SK-N-MC (cell line): ENCODE measurements around the gene DLGAP4.

ENCODE experiments used
- DNase-seq: peaks from one replicate; pipeline ENCODE4 v3.0.0-alpha.2; 2011; ENCODE audit warnings: low read depth, low spot score
- H3K27ac ChIP-seq: fragments of 200-600 bp; sonication (generic); 2 replicates; pipeline ENCODE4 v1.5.1; 2016; ENCODE audit warnings: mixed run types
- H3K36me3 ChIP-seq: fragments of 200-600 bp; sonication (generic); 2 replicates; pipeline ENCODE4 v1.6.1; 2017; ENCODE audit warnings: antibody characterized with exemption, low read length, mixed read lengths; ENCODE audit not compliant: insufficient read depth
- H3K4me3 ChIP-seq: fragments of 200-600 bp; sonication (generic); 2 replicates; pipeline ENCODE4 v1.5.1; 2016
- H3K9ac ChIP-seq: fragments of 200-600 bp; sonication (generic); 2 replicates; pipeline ENCODE4 v1.8.0; 2017; ENCODE audit warnings: mixed run types, mixed read lengths; ENCODE audit not compliant: insufficient read length
- H3K9me3 ChIP-seq: fragments of 200-600 bp; sonication (generic); 2 replicates; pipeline ENCODE4 v1.6.1; 2017; ENCODE audit warnings: low read depth, mild to moderate bottlenecking, antibody characterized with exemption, low read length, moderate library complexity, mixed read lengths
- EZH2 ChIP-seq: fragments of 200-600 bp; sonication (generic); IDR thresholded peaks from one replicate; pipeline ENCODE4 v1.6.1; 2017; ENCODE audit warnings: antibody characterized with exemption
- FOXP2 ChIP-seq: optimal IDR thresholded peaks from 2 replicates; pipeline ENCODE3; 2011; ENCODE audit warnings: mild to moderate bottlenecking, moderate library complexity; ENCODE audit not compliant: insufficient read depth; ENCODE audit errors: extremely low read length, control extremely low read depth
- POLR2AphosphoS5 ChIP-seq: IDR thresholded peaks from 2 replicates; pipeline ENCODE4 v1.6.1; 2012; ENCODE audit warnings: mild to moderate bottlenecking, low read depth, low read length, borderline replicate concordance

Gene DLGAP4

GRCh38 chr20:36350439-36350838 is 44.3 kb downstream of the DLGAP4 start:
- no peaks in the 10 kb centered on the region for H3K9me3 ChIP-seq
- no peak for TF ChIP-seq FOXP2
- no peak for TF ChIP-seq POLR2AphosphoS5
- H3K27ac ChIP-seq = no peak overlapping the region
- H3K9ac ChIP-seq = no peak overlapping the region
- no peak for DNase-seq
- no peaks in the 10 kb centered on the region for H3K36me3 ChIP-seq
- no peak overlapping the region for H3K4me3 ChIP-seq

- no peak for TF ChIP-seq POLR2AphosphoS5
- TF ChIP-seq EZH2 = no peak
- no peak for TF ChIP-seq FOXP2
- Histone ChIP-seq H3K36me3 (no peaks in the 10 kb centered on the region), H3K9me3 (no peaks in the 10 kb centered on the region), H3K4me3 (no peak overlapping the region), H3K9ac (no peak overlapping the region), H3K27ac (no peak overlapping the region)
- no peak for DNase-seq
These were observed 45.8 kb downstream of the DLGAP4 start for GRCh38 chr20:36351937-36352336.

- no peak overlapping the region for H3K9ac ChIP-seq
- no peaks in the 10 kb centered on the region for H3K36me3 ChIP-seq
- no peak overlapping the region for H3K27ac ChIP-seq
- no peak overlapping the region for H3K4me3 ChIP-seq
- TF ChIP-seq EZH2 (no peak), FOXP2 (no peak), POLR2AphosphoS5 (no peak)
- no peaks in the 10 kb centered on the region for H3K9me3 ChIP-seq
- DNase-seq = no peak
These were observed 46.9 kb downstream of the DLGAP4 start for GRCh38 chr20:36352843-36353553.

GRCh38 chr20:36353740-36354139 is 47.6 kb downstream of the DLGAP4 start:
- Histone ChIP-seq H3K27ac (no peak overlapping the region), H3K4me3 (no peak overlapping the region), H3K9ac (no peak overlapping the region), H3K36me3 (no peaks in the 10 kb centered on the region), H3K9me3 (no peaks in the 10 kb centered on the region)
- no peak for DNase-seq
- no peak for TF ChIP-seq FOXP2
- TF ChIP-seq EZH2 = no peak
- TF ChIP-seq POLR2AphosphoS5 = no peak

GRCh38 chr20:36355469-36356171 is 49.5 kb downstream of the DLGAP4 start:
- H3K9me3 ChIP-seq = no peaks in the 10 kb centered on the region
- no peak overlapping the region for H3K9ac ChIP-seq
- H3K27ac ChIP-seq = no peak overlapping the region
- H3K36me3 ChIP-seq = no peaks in the 10 kb centered on the region
- TF ChIP-seq FOXP2 = no peak
- no peak for TF ChIP-seq EZH2
- TF ChIP-seq POLR2AphosphoS5 = no peak
- DNase-seq = no peak
- no peak overlapping the region for H3K4me3 ChIP-seq

GRCh38 chr20:36359668-36360406 is 53.7 kb downstream of the DLGAP4 start:
- no peak for TF ChIP-seq EZH2
- no peak for TF ChIP-seq POLR2AphosphoS5
- no peak for TF ChIP-seq FOXP2
- Histone ChIP-seq H3K36me3 (no peaks in the 10 kb centered on the region), H3K9ac (no peak overlapping the region), H3K4me3 (no peak overlapping the region), H3K27ac (no peak overlapping the region), H3K9me3 (no peaks in the 10 kb centered on the region)
- no peak for DNase-seq

GRCh38 chr20:36360429-36360828 is 54.3 kb downstream of the DLGAP4 start:
- TF ChIP-seq FOXP2 = no peak
- TF ChIP-seq POLR2AphosphoS5 = no peak
- TF ChIP-seq EZH2 = no peak
- Histone ChIP-seq H3K36me3 (no peaks in the 10 kb centered on the region), H3K9me3 (no peaks in the 10 kb centered on the region), H3K9ac (no peak overlapping the region), H3K4me3 (no peak overlapping the region), H3K27ac (no peak overlapping the region)
- no peak for DNase-seq

- H3K4me3 ChIP-seq = no peak overlapping the region
- no peak for DNase-seq
- no peak for TF ChIP-seq EZH2
- TF ChIP-seq FOXP2 = no peak
- TF ChIP-seq POLR2AphosphoS5 = no peak
- no peak overlapping the region for H3K27ac ChIP-seq
- H3K9me3 ChIP-seq = no peaks in the 10 kb centered on the region
- no peaks in the 10 kb centered on the region for H3K36me3 ChIP-seq
- H3K9ac ChIP-seq = no peak overlapping the region
These were observed 55.3 kb downstream of the DLGAP4 start for GRCh38 chr20:36361406-36361805.
